ENCODE data around the gene PCBP3.

- TF ChIP-seq POLR2AphosphoS5 (IDR thresholded peaks at IDR 0.05; ENCODE audit: insufficient read depth, low read depth, low read length) (no peak), EZH2 (IDR thresholded peaks at IDR 0.05; ENCODE audit: borderline replicate concordance, low read depth, low read length, severe bottlenecking) (no peak)
Observed at GRCh38 chr21:45863751-45864150, 220.2 kb downstream of the PCBP3 start.

All from endothelial cell of umbilical vein (primary cell).